K562 (cell line): Measurements from ENCODE around the gene HCRTR2. TPM values are rescaled to one million over a fixed set of nuclear protein-coding genes. Genes with fewer than 3 reads are reported as not detected.
"Not testable (repeated sequence)": the region's sequence is repeated elsewhere in the genome, so short reads cannot be mapped to it uniquely, and the experiment has no call there.

ENCODE experiments used
- ATAC-seq: fragments of 200-7000 bp; cut with Tn5 transposase; 3 replicates; pipeline ENCODE4 v1.9.1; 2020; ENCODE audit warnings: moderate library complexity
- BruUV-seq: library from RNA; stranded (reverse); fragments of 400-500 nt; replicated peaks from 2 replicates; lab custom pipeline; 2021; lab: Mats Ljungman, UMichigan
- CTCF ChIA-PET: fragments of 300-600 bp; formaldehyde crosslinking; extraction: SDS; loops from one replicate; lab custom pipeline; 2021; ENCODE audit warnings: low intra/inter-chr PET ratio; lab: Yijun Ruan, JAX
- POLR2A ChIA-PET: fragments of 300-600, 350-650 bp; sonication (Branson Sonifier 250); formaldehyde crosslinking; extraction: SDS; loops from one replicate; lab custom pipeline; 2021; ENCODE audit warnings: antibody characterized with exemption, inconsistent platforms; lab: Yijun Ruan, JAX
- DNase-seq, 4 experiments: peaks; one replicate each; pipeline versions ENCODE4 v3.0.0 to v3.0.0-alpha.2; 2011 to 2018; ENCODE audit warnings: low spot score in 3 of 4, mixed read lengths in 3 of 4; ENCODE audit errors: extremely low read depth in 1 of 4
- FAIRE-seq: peaks from 2 replicates; lab custom pipeline; 2011; peaks lifted over from hg19 to GRCh38; lab: Jason Lieb, UNC
- H2AFZ ChIP-seq: 2 replicates; pipeline ENCODE4 v1.6.0; 2011; ENCODE audit warnings: low read depth, low read length, control low read depth, inconsistent platforms
- H3K27ac ChIP-seq: fragments of 200-600 bp; 3 replicates; pipeline ENCODE4 v1.8.0; 2011; ENCODE audit warnings: low read depth, mild to moderate bottlenecking, control low read depth, inconsistent platforms, low read length, moderate library complexity, mixed read lengths; ENCODE audit errors: extremely low read depth
- H3K27me3 ChIP-seq, 2 experiments: fragments of 300-600 bp in 1 of 2; 2 replicates in 1 of 2; 3 replicates in 1 of 2; pipeline versions ENCODE4 v1.6.0 to v1.8.0; 2011; ENCODE audit warnings: inconsistent platforms in 2 of 2, low read length in 2 of 2, mild to moderate bottlenecking in 1 of 2, mixed read lengths in 1 of 2, moderate library complexity in 1 of 2; ENCODE audit not compliant: control insufficient read depth in 2 of 2, insufficient read depth in 2 of 2
- H3K36me3 ChIP-seq: fragments of 300-600 bp; 3 replicates; pipeline ENCODE4 v1.8.0; 2011; ENCODE audit warnings: mild to moderate bottlenecking, low read length, inconsistent platforms; ENCODE audit not compliant: control insufficient read depth, insufficient read depth
- H3K4me1 ChIP-seq, 2 experiments: fragments of 200-600 bp in 1 of 2; replicated peaks in 1 of 2; 2 replicates in 1 of 2; 3 replicates in 1 of 2; pipeline versions ENCODE4 v1.5.1 to v1.8.0; 2011; ENCODE audit warnings: inconsistent platforms in 2 of 2, low read length in 2 of 2, mild to moderate bottlenecking in 1 of 2, mixed read lengths in 1 of 2, moderate library complexity in 1 of 2; ENCODE audit not compliant: control insufficient read depth in 2 of 2, insufficient read depth in 2 of 2
- H3K4me2 ChIP-seq: 2 replicates; pipeline ENCODE4 v1.6.1; 2011; ENCODE audit warnings: low read length, control low read depth, inconsistent platforms, mixed read lengths; ENCODE audit not compliant: insufficient read depth
- H3K4me3 ChIP-seq: fragments of 200-600 bp; sonication (generic), shearing (Covaris generic); 2 replicates; pipeline ENCODE4 v1.5.1; 2016; ENCODE audit warnings: control low read depth, inconsistent platforms
- H3K79me2 ChIP-seq: fragments of 200-600 bp; 3 replicates; pipeline ENCODE4 v1.8.0; 2011; ENCODE audit warnings: low read length, inconsistent platforms; ENCODE audit not compliant: control insufficient read depth, insufficient read depth
- H3K9ac ChIP-seq, 2 experiments: 2 replicates each; pipeline versions ENCODE4 v1.6.0 to v1.6.1; 2011; ENCODE audit warnings: low read depth in 2 of 2, low read length in 2 of 2, control low read depth in 1 of 2, inconsistent platforms in 1 of 2, mild to moderate bottlenecking in 1 of 2, mixed read lengths in 1 of 2; ENCODE audit not compliant: insufficient read depth in 1 of 2
- H3K9me1 ChIP-seq: one replicate; pipeline ENCODE4 v1.6.0; 2011; ENCODE audit warnings: inconsistent platforms, mild to moderate bottlenecking, low read length, moderate library complexity; ENCODE audit not compliant: control insufficient read depth, insufficient read depth
- H3K9me3 ChIP-seq: replicated peaks from 2 replicates; pipeline ENCODE4 v1.5.1; 2011; ENCODE audit warnings: low read depth, low read length, inconsistent platforms; ENCODE audit not compliant: control insufficient read depth, insufficient read depth
- H4K20me1 ChIP-seq: replicated peaks from 2 replicates; pipeline ENCODE4 v1.6.1; 2011; ENCODE audit warnings: low read length, inconsistent platforms, mixed read lengths; ENCODE audit not compliant: control insufficient read depth, insufficient read depth
- CEBPB ChIP-seq: fragments of 450-650 bp; IDR thresholded peaks from 2 replicates; pipeline ENCODE4 v1.6.1; 2016; ENCODE audit warnings: missing genetic modification characterization, missing compliant biosample characterization
- CEBPG ChIP-seq, 3 experiments: fragments of 200-800 bp in 1 of 3; sonication (Bioruptor generic) in 1 of 3; sonication (generic) in 1 of 3; formaldehyde crosslinking in 1 of 3; IDR thresholded peaks in 2 of 3; conservative IDR thresholded peaks in 1 of 3; 2 replicates each; pipeline versions ENCODE4 v1.6.1 to v1.8.0; 2016 to 2022; ENCODE audit warnings: missing compliant biosample characterization in 2 of 3, missing genetic modification characterization in 2 of 3, mild to moderate bottlenecking in 1 of 3, missing genetic modification reagents in 1 of 3
- KLF1 ChIP-seq: fragments of 450-650 bp; IDR thresholded peaks from 2 replicates; pipeline ENCODE4 v1.6.1; 2016; ENCODE audit warnings: missing genetic modification characterization, missing compliant biosample characterization
- WGBS: fragments of 100-300 bp; shearing (Covaris generic); methylation state at CpG from one replicate; pipeline ENCODE4 v1.1.6; 2016; ENCODE audit warnings: low coverage, mixed read lengths; ENCODE audit not compliant: insufficient coverage; ENCODE audit errors: missing lambda C conversion rate; 5-methylcytosine and 5-hydroxymethylcytosine counted together
- in situ Hi-C: fragments of 300-500 bp; cut with MboI; formaldehyde crosslinking; loops from 4 replicates; pipeline ENCODE4 v1.15.0; 2018; ENCODE audit warnings: inconsistent platforms, mixed read lengths
- intact Hi-C: fragments of 100-400 bp; cut with micrococcal nuclease; formaldehyde crosslinking; loops from 2 replicates; pipeline ENCODE4 v1.14.2; 2022
- polyA plus RNA-seq, 8 experiments: library from polyadenylated mRNA; depleted of rRNA in 4 of 8; stranded (reverse) in 5 of 8; unstranded in 3 of 8; fragments of >200 nt; fragmentation: Nextera tagmentation in 2 of 8; fragmentation: Illumina TruSeq in 1 of 8; extraction: Ambion mirVana in 2 of 8; extraction: Trizol in 1 of 8; gene quantifications; 2 replicates each; pipeline versions ENCODE4 v1.2.1 to v1.2.3, GENCODE V29; 2011 to 2014; ENCODE audit warnings: inconsistent platforms in 1 of 8, missing spikeins in 1 of 8
- total RNA-seq, 7 experiments: library from RNA; depleted of rRNA in 6 of 7; stranded (reverse); fragments of >200 nt in 6 of 7; fragmentation: Illumina TruSeq in 2 of 7; extraction: Trizol in 2 of 7; gene quantifications; 2 replicates each; pipeline versions ENCODE4 v1.2.1 to v1.2.3, GENCODE V29; 2011 to 2021; ENCODE audit warnings: low replicate concordance in 1 of 7

The HCRTR2 gene
- total and polyA plus RNA-seq, 9 of the 15 experiments (the other 6 are each of a cell fraction or from before 2014, with no cell fraction given) = not detected

- no peak for DNase-seq
- Histone ChIP-seq H3K9ac (no peak overlapping the region), H3K9me3 (no peaks in the 10 kb centered on the region), H3K4me1 (no peaks in the 10 kb centered on the region), H3K27me3 (no peaks in the 10 kb centered on the region), H3K4me2 (no peak overlapping the region), H3K27ac (no peak overlapping the region), H3K4me3 (no peak overlapping the region), H3K9me1 (no peaks in the 10 kb centered on the region), H4K20me1 (no peaks in the 10 kb centered on the region), H2AFZ (no peak overlapping the region), H3K36me3 (no peaks in the 10 kb centered on the region), H3K79me2 (no peaks in the 10 kb centered on the region)
- POLR2A ChIA-PET = no interaction called here
- no peak for ATAC-seq
- in situ Hi-C loops (no loop called here), intact Hi-C loops (no loop called here)
- CTCF ChIA-PET = no interaction called here
- TF ChIP-seq CEBPG (CRISPR knock-in tag; IDR thresholded peaks at IDR 0.05) (no peak), CEBPG (tag; conservative IDR thresholded peaks at IDR 0.05 in 1 of 2, IDR thresholded peaks at IDR 0.05 in 1 of 2) (peak; percentile 39 to 84; a peak in 2 of 4 replicates), CEBPB (tag) (peak; percentile 39; the same call in 1 of the 2 replicates), KLF1 (tag) (no peak)
- 0% methylated on average over 1 of the region's 1 CpG for WGBS
- FAIRE-seq = no peak
- BruUV-seq = no TSS peak
Measured at GRCh38 chr6:55153284-55153683, 21.0 kb upstream of the HCRTR2 start.

- H3K9me1 ChIP-seq, H3K27me3 ChIP-seq, H3K9ac ChIP-seq, in situ Hi-C loops, H3K4me2 ChIP-seq, H3K4me3 ChIP-seq, CTCF ChIA-PET, DNase-seq, POLR2A ChIA-PET, H2AFZ ChIP-seq, H3K79me2 ChIP-seq, FAIRE-seq, H4K20me1 ChIP-seq, H3K27ac ChIP-seq, H3K36me3 ChIP-seq, H3K9me3 ChIP-seq, BruUV-seq, intact Hi-C loops, H3K4me1 ChIP-seq, ATAC-seq: not testable (repeated sequence)
- 0% methylated on average over 9 of the region's 9 CpGs for WGBS
Measured at GRCh38 chr6:55158784-55159183, 15.5 kb upstream of the HCRTR2 start.
